Measurements from ENCODE around the gene TMEM101.

- TF ChIP-seq CTCF (IDR thresholded peaks at IDR 0.05) (no peak), POLR2A (IDR thresholded peaks at IDR 0.05) (no peak)
Observed at GRCh38 chr17:43998552-43998951, 16.2 kb downstream of the TMEM101 start.
